ENCODE results near the gene TSPAN2.
A peak's percentile ranks its signal among the peaks of the same experiment; 100 is the strongest.

TSPAN2 gene

GRCh38 chr1:115112496-115113375 is 23.4 kb upstream of the TSPAN2 start:
- DNase-seq, result no peak

- no peak for DNase-seq
Observed at GRCh38 chr1:115107516-115108260, 18.4 kb upstream of the TSPAN2 start.

- no peak for DNase-seq
Observed at GRCh38 chr1:115105831-115106230, 16.5 kb upstream of the TSPAN2 start.

GRCh38 chr1:115099693-115100050 is 10.4 kb upstream of the TSPAN2 start:
- DNase-seq, result no peak

- peak; percentile 55 for DNase-seq
Observed at GRCh38 chr1:115098979-115099692, 9.8 kb upstream of the TSPAN2 start.

GRCh38 chr1:115092175-115092574 is 2.9 kb upstream of the TSPAN2 start:
- DNase-seq, result no peak

GRCh38 chr1:115091572-115091971 is 2.3 kb upstream of the TSPAN2 start:
- no peak for DNase-seq

GRCh38 chr1:115090956-115091355 is 1.7 kb upstream of the TSPAN2 start:
- no peak for DNase-seq

- no peak for DNase-seq
Observed at GRCh38 chr1:115090540-115090939, 1.2 kb upstream of the TSPAN2 start.

GRCh38 chr1:115090186-115090490 is 835 bp upstream of the TSPAN2 start:
- DNase-seq, result no peak

GRCh38 chr1:115088871-115089419 is 358 bp downstream of the TSPAN2 start:
- no peak for DNase-seq

- DNase-seq, result no peak
Observed at GRCh38 chr1:115088115-115088778, 1.1 kb downstream of the TSPAN2 start.

GRCh38 chr1:115086176-115086830 is 3.0 kb downstream of the TSPAN2 start:
- DNase-seq, result no peak

GRCh38 chr1:115084902-115085511 is 4.3 kb downstream of the TSPAN2 start:
- DNase-seq, result no peak

GRCh38 chr1:115082949-115083348 is 6.4 kb downstream of the TSPAN2 start:
- DNase-seq, result no peak

GRCh38 chr1:115078708-115079107 is 10.6 kb downstream of the TSPAN2 start:
- no peak for DNase-seq

- no peak for DNase-seq
Observed at GRCh38 chr1:115077984-115078330, 11.3 kb downstream of the TSPAN2 start.

- no peak for DNase-seq
Observed at GRCh38 chr1:115077286-115077983, 11.9 kb downstream of the TSPAN2 start.

- DNase-seq, result no peak
Observed at GRCh38 chr1:115076384-115076915, 12.9 kb downstream of the TSPAN2 start.

GRCh38 chr1:115074839-115075534 is 14.3 kb downstream of the TSPAN2 start:
- DNase-seq, result no peak

Measured in NCI-H1105 (cell line).